K562 (cell line): Measurements from ENCODE around the gene NDC1. TPM values are rescaled to one million over a fixed set of nuclear protein-coding genes. Genes with fewer than 3 reads are reported as not detected.
A peak's percentile ranks its signal among the peaks of the same experiment; 100 is the strongest.

Source experiments
- ATF1 ChIP-seq, 2 experiments: fragments of 450-650 bp in 1 of 2; IDR thresholded peaks; 2 replicates each; pipeline ENCODE4 v1.6.1; 2016; ENCODE audit warnings: missing compliant biosample characterization in 1 of 2, missing genetic modification characterization in 1 of 2
- DACH1 ChIP-seq: fragments of 450-650 bp; IDR thresholded peaks from 2 replicates; pipeline ENCODE4 v1.6.1; 2018; ENCODE audit not compliant: partially characterized antibody
- ESRRA ChIP-seq: fragments of 450-650 bp; IDR thresholded peaks from 2 replicates; pipeline ENCODE4 v1.6.1; 2014; ENCODE audit warnings: low read depth, mild to moderate bottlenecking, moderate library complexity, borderline replicate concordance
- FOXM1 ChIP-seq, 2 experiments: fragments of 450-650 bp in 1 of 2; sonication (generic) in 1 of 2; formaldehyde crosslinking in 1 of 2; IDR thresholded peaks; 2 replicates each; pipeline versions ENCODE4 v1.6.1 to v1.9.0; 2017 to 2022; ENCODE audit warnings: low read depth in 2 of 2, mild to moderate bottlenecking in 2 of 2, missing genetic modification reagents in 1 of 2, moderate library complexity in 1 of 2
- GTF2A2 ChIP-seq: IDR thresholded peaks from 2 replicates; pipeline ENCODE4 v1.6.1; 2016; ENCODE audit warnings: mild to moderate bottlenecking, missing genetic modification characterization, missing compliant biosample characterization
- HMG20A ChIP-seq: fragments of 450-650 bp; formaldehyde crosslinking; conservative IDR thresholded peaks from 2 replicates; pipeline ENCODE4 v1.4.0; 2020; ENCODE audit warnings: mild to moderate bottlenecking, mixed read lengths
- HNRNPH1 ChIP-seq: fragments of 200-400 bp; formaldehyde crosslinking; optimal IDR thresholded peaks from 2 replicates; pipeline ENCODE3; 2017; ENCODE audit warnings: low read depth, mild to moderate bottlenecking, low read length, moderate library complexity
- KDM5B ChIP-seq: fragments of 200-600 bp; sonication (generic); IDR thresholded peaks from 2 replicates; pipeline ENCODE4 v1.6.1; 2012; ENCODE audit warnings: low read depth, mild to moderate bottlenecking, moderate library complexity, low read length, control low read depth, inconsistent platforms; ENCODE audit not compliant: insufficient replicate concordance
- MBD2 ChIP-seq: sonication (generic); IDR thresholded peaks from 2 replicates; pipeline ENCODE4 v1.6.1; 2016; ENCODE audit warnings: low read depth, borderline replicate concordance
- MXI1 ChIP-seq: IDR thresholded peaks from 2 replicates; pipeline ENCODE4 v1.6.1; 2011; ENCODE audit warnings: low read depth, mild to moderate bottlenecking, improper control_type of control experiment, low read length
- NFE2L1 ChIP-seq: fragments of 450-650 bp; IDR thresholded peaks from 2 replicates; pipeline ENCODE4 v1.6.1; 2016; ENCODE audit warnings: missing genetic modification characterization, low read depth, mild to moderate bottlenecking, missing compliant biosample characterization, moderate library complexity, borderline replicate concordance
- NFXL1 ChIP-seq: fragments of 450-650 bp; formaldehyde crosslinking; IDR thresholded peaks from 2 replicates; pipeline ENCODE4 v1.4.0; 2021; ENCODE audit warnings: mild to moderate bottlenecking
- RBBP5 ChIP-seq: fragments of 200-600 bp; sonication (generic); IDR thresholded peaks from 2 replicates; pipeline ENCODE4 v1.6.1; 2012; ENCODE audit warnings: borderline replicate concordance, mild to moderate bottlenecking, low read length, control low read depth, inconsistent platforms; ENCODE audit not compliant: insufficient read depth, poor library complexity, severe bottlenecking
- SNIP1 ChIP-seq: fragments of 450-650 bp; IDR thresholded peaks from 2 replicates; pipeline ENCODE4 v1.7.1; 2017; ENCODE audit warnings: low read depth, mild to moderate bottlenecking
- SRF ChIP-seq, 2 experiments: fragments of 250-450, 450-650 bp in 1 of 2; sonication (Bioruptor Pico) in 1 of 2; sonication (generic) in 1 of 2; formaldehyde crosslinking; IDR thresholded peaks; 2 replicates each; pipeline versions ENCODE4 v1.5.0 to v1.5.1; 2020 to 2022; ENCODE audit warnings: mild to moderate bottlenecking in 1 of 2, missing genetic modification reagents in 1 of 2
- TCF3 ChIP-seq: sonication (generic); formaldehyde crosslinking; IDR thresholded peaks from 2 replicates; pipeline ENCODE4 v1.4.0; 2020; ENCODE audit warnings: mild to moderate bottlenecking, missing genetic modification reagents
- TRIM28 ChIP-seq: fragments of 450-650 bp; IDR thresholded peaks from 2 replicates; pipeline ENCODE4 v1.6.1; 2017
- XRCC3 ChIP-seq: fragments of 450-650 bp; IDR thresholded peaks from 2 replicates; pipeline ENCODE4 v1.6.1; 2017; ENCODE audit warnings: mild to moderate bottlenecking, moderate library complexity
- ZFP36 ChIP-seq: fragments of 150-350 bp; IDR thresholded peaks from 2 replicates; pipeline ENCODE4 v1.6.1; 2018; ENCODE audit warnings: low read length, low read depth; ENCODE audit not compliant: partially characterized antibody
- ZFX ChIP-seq: sonication (generic); formaldehyde crosslinking; IDR thresholded peaks from 2 replicates; pipeline ENCODE4 v1.8.0; 2022; ENCODE audit warnings: mild to moderate bottlenecking, missing genetic modification reagents, moderate library complexity
- ZNF197 ChIP-seq: fragments of 200-800 bp; sonication (Bioruptor generic); IDR thresholded peaks from 2 replicates; pipeline ENCODE4 v1.6.1; 2016; ENCODE audit warnings: low read depth, missing genetic modification characterization, missing compliant biosample characterization
- ZNF282 ChIP-seq: sonication (generic); formaldehyde crosslinking; IDR thresholded peaks from 2 replicates; pipeline ENCODE4 v1.8.1; 2023; ENCODE audit warnings: missing genetic modification reagents
- ZNF561 ChIP-seq: fragments of 450-650 bp; formaldehyde crosslinking; conservative IDR thresholded peaks from 2 replicates; pipeline ENCODE4 v1.4.0; 2020; ENCODE audit warnings: mild to moderate bottlenecking, moderate library complexity
- ZNF584 ChIP-seq: fragments of 200-800 bp; sonication (Bioruptor generic); IDR thresholded peaks from 2 replicates; pipeline ENCODE4 v1.6.1; 2016; ENCODE audit warnings: low read depth, mild to moderate bottlenecking, missing genetic modification characterization, missing compliant biosample characterization
- polyA plus RNA-seq, 8 experiments: library from polyadenylated mRNA; depleted of rRNA in 4 of 8; stranded (reverse) in 5 of 8; unstranded in 3 of 8; fragments of >200 nt; fragmentation: Nextera tagmentation in 2 of 8; fragmentation: Illumina TruSeq in 1 of 8; extraction: Ambion mirVana in 2 of 8; extraction: Trizol in 1 of 8; gene quantifications; 2 replicates each; pipeline versions ENCODE4 v1.2.1 to v1.2.3, GENCODE V29; 2011 to 2014; ENCODE audit warnings: inconsistent platforms in 1 of 8, missing spikeins in 1 of 8
- total RNA-seq, 7 experiments: library from RNA; depleted of rRNA in 6 of 7; stranded (reverse); fragments of >200 nt in 6 of 7; fragmentation: Illumina TruSeq in 2 of 7; extraction: Trizol in 2 of 7; gene quantifications; 2 replicates each; pipeline versions ENCODE4 v1.2.1 to v1.2.3, GENCODE V29; 2011 to 2021; ENCODE audit warnings: low replicate concordance in 1 of 7
- TF ChIP-seq, protein P1 (sequence below): fragments of 450-650 bp; formaldehyde crosslinking; IDR thresholded peaks from 2 replicates; pipeline ENCODE4 v1.4.0; 2020; ENCODE audit warnings: mild to moderate bottlenecking, mixed read lengths
- TF ChIP-seq, protein P2 (sequence below): fragments of 450-650 bp; formaldehyde crosslinking; IDR thresholded peaks from 2 replicates; pipeline ENCODE4 v1.4.0; 2022; ENCODE audit warnings: missing genetic modification characterization

Gene NDC1
- total and polyA plus RNA-seq, 9 of the 15 experiments (the other 6 are each of a cell fraction or from before 2014, with no cell fraction given) = 26.9 to 102 (median 64.5) TPM

DNA sequence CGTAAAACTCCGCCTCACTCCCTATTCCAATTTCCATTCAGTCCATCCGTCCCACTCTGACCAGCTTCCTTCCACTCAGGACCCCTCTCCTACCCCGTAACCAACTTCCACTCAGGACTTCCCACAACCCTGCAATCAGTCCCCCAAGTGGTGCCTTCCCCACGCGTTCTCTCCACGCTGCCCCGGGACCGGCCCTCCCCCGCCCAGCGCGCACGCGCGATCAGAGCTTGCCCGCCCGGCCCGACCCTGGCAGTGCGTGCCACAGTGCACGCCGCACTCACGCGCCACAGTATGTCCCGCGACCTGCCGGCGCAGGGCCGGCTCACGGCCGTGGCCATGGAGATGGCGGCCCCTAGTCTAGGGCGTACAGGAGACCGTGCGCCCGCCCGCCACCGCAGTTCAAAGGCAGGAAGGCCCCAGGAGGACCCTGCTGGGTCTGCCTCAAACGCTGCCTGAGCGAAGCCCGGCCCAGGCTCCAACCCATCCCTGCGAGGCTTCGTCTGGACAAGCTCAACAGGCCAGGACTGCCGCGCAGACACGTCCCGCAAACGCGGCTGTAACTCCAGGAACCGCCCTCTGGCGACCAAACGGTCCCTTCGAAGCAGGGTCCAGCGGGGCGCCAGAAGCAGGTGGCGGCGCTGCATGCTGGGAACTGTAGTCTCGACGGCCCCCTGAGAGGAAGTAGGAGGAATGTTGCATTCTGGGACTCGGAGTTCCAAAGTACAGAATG, at the start of gene NDC1 (continued):
- TF ChIP-seq MBD2 = peak; percentile 98
- TF ChIP-seq GTF2A2 (tag) = no peak
- TF ChIP-seq MXI1 = peak; percentile 77; the same call in 1 of the 2 replicates
- peak; percentile 14; the same call in 1 of the 2 replicates for TF ChIP-seq TCF3 (CRISPR knock-in tag)
- no peak for TF ChIP-seq ZNF561 (CRISPR knock-in tag)
- peak; percentile 91; the same call in 1 of the 2 replicates for TF ChIP-seq ZNF584 (CRISPR knock-in tag)
- TF ChIP-seq FOXM1 (IDR thresholded peaks at IDR 0.05; ENCODE audit: low read depth) = peak; percentile 59; the same call in 1 of the 2 replicates
- TF ChIP-seq FOXM1 (CRISPR knock-in tag; IDR thresholded peaks at IDR 0.05; ENCODE audit: low read depth) = no peak; the same call in 1 of the 2 replicates
- peak in 1 of 2 experiments; percentile 80; a peak in 2 of 4 replicates for TF ChIP-seq SRF (CRISPR knock-in tag; IDR thresholded peaks at IDR 0.05)
- no peak for TF ChIP-seq ZNF282 (CRISPR knock-in tag)
- TF ChIP-seq NFXL1 = peak; percentile 85
- TF ChIP-seq, protein P1, sequence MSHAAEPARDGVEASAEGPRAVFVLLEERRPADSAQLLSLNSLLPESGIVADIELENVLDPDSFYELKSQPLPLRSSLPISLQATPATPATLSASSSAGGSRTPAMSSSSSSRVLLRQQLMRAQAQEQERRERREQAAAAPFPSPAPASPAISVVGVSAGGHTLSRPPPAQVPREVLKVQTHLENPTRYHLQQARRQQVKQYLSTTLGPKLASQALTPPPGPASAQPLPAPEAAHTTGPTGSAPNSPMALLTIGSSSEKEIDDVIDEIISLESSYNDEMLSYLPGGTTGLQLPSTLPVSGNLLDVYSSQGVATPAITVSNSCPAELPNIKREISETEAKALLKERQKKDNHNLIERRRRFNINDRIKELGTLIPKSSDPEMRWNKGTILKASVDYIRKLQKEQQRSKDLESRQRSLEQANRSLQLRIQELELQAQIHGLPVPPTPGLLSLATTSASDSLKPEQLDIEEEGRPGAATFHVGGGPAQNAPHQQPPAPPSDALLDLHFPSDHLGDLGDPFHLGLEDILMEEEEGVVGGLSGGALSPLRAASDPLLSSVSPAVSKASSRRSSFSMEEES = no peak
- TF ChIP-seq ZNF197 (CRISPR knock-in tag) = peak; percentile 97
- TF ChIP-seq NFE2L1 (tag) = no peak
- peak; percentile 97 for TF ChIP-seq RBBP5
- peak; percentile 88 for TF ChIP-seq ZFX (CRISPR knock-in tag)
- TF ChIP-seq ZFP36 = no peak
- TF ChIP-seq KDM5B = peak; percentile 90
- TF ChIP-seq DACH1 = peak; percentile 99
- TF ChIP-seq, protein P2, sequence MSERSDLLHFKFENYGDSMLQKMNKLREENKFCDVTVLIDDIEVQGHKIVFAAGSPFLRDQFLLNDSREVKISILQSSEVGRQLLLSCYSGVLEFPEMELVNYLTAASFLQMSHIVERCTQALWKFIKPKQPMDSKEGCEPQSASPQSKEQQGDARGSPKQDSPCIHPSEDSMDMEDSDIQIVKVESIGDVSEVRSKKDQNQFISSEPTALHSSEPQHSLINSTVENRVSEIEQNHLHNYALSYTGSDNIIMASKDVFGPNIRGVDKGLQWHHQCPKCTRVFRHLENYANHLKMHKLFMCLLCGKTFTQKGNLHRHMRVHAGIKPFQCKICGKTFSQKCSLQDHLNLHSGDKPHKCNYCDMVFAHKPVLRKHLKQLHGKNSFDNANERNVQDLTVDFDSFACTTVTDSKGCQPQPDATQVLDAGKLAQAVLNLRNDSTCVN (CRISPR knock-in tag) = peak; percentile 73; the same call in 1 of the 2 replicates
- no peak for TF ChIP-seq SNIP1
- peak; percentile 85; the same call in 1 of the 2 replicates for TF ChIP-seq ESRRA
- peak; percentile 3 for TF ChIP-seq ATF1 (CRISPR knock-in tag; IDR thresholded peaks at IDR 0.05)
- TF ChIP-seq ATF1 (tag; IDR thresholded peaks at IDR 0.05) = peak; percentile 94
- TF ChIP-seq HNRNPH1 = no peak
- peak; percentile 72; the same call in 1 of the 2 replicates for TF ChIP-seq TRIM28
- no peak for TF ChIP-seq HMG20A (CRISPR knock-in tag)
- TF ChIP-seq XRCC3 = no peak
